Measurements from ENCODE around the gene DSCAML1.
A peak's percentile ranks its signal among the peaks of the same experiment; 100 is the strongest.

The DSCAML1 gene

DNA sequence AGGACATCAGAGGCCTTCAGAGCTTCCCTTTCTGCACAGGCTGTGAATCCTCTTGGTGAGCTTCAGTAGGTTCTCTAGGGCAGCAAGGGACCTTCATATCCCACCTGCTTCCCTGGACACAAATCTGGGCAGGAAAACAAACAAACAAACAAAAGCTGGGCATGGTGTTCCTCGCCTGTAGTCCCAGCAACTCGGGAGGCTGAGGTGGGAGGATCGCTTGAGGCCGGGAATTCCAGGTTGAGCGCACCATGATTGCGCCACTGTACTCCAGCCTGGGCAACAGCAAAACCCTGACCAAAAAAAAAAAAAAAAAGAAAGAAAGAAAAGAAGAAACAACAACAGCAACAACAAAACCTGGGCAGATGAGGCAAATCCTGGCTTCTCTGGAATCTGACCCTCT, 376.4 kb downstream of the DSCAML1 start:
- Histone ChIP-seq H3K27ac (no peak overlapping the region), H3K36me3 (no peaks in the 10 kb centered on the region), H3K9me3 (no peaks in the 10 kb centered on the region), H3K27me3 (peaks cover 0 to 7% of the 10 kb centered on the region in 2 donors), H3K4me1 (no peaks in the 10 kb centered on the region), H3K4me3 (no peak overlapping the region)
- no peak for DNase-seq
- intact Hi-C loops (cut with DNase I; ENCODE audit: low total_unique reads) = no loop called here
- TF ChIP-seq, protein P1, sequence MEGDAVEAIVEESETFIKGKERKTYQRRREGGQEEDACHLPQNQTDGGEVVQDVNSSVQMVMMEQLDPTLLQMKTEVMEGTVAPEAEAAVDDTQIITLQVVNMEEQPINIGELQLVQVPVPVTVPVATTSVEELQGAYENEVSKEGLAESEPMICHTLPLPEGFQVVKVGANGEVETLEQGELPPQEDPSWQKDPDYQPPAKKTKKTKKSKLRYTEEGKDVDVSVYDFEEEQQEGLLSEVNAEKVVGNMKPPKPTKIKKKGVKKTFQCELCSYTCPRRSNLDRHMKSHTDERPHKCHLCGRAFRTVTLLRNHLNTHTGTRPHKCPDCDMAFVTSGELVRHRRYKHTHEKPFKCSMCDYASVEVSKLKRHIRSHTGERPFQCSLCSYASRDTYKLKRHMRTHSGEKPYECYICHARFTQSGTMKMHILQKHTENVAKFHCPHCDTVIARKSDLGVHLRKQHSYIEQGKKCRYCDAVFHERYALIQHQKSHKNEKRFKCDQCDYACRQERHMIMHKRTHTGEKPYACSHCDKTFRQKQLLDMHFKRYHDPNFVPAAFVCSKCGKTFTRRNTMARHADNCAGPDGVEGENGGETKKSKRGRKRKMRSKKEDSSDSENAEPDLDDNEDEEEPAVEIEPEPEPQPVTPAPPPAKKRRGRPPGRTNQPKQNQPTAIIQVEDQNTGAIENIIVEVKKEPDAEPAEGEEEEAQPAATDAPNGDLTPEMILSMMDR (IDR thresholded peaks at IDR 0.05) = no peak

DNA sequence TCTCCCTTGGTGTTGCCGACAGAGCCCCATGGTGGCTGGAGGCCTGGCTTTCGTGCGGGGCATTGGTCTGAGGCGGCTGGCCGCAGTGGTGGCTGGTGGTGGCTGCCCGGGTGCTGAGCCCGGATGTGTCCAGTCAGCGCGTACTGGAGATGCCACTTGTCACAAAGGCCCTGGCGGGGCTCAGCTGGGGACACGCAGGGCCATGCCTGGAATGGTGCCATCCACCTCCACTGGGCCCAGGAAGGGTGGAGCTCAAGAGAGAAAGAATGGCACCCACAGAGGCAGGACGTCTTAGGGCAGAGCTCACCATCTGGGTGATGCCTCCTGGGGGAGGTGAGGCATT, 376.9 kb downstream of the DSCAML1 start:
- H3K9me3 ChIP-seq = no peaks in the 10 kb centered on the region
- no peaks in the 10 kb centered on the region for H3K4me1 ChIP-seq
- TF ChIP-seq, protein P1 (IDR thresholded peaks at IDR 0.05) = no peak
- no peak overlapping the region for H3K27ac ChIP-seq
- H3K4me3 ChIP-seq = no peak overlapping the region
- H3K36me3 ChIP-seq = no peaks in the 10 kb centered on the region
- peak in 1 of 2 donors; percentile 41 for DNase-seq
- intact Hi-C loops (cut with DNase I; ENCODE audit: low total_unique reads) = no loop called here
- peaks cover 0 to 6% of the 10 kb centered on the region in 2 donors for H3K27me3 ChIP-seq

DNA sequence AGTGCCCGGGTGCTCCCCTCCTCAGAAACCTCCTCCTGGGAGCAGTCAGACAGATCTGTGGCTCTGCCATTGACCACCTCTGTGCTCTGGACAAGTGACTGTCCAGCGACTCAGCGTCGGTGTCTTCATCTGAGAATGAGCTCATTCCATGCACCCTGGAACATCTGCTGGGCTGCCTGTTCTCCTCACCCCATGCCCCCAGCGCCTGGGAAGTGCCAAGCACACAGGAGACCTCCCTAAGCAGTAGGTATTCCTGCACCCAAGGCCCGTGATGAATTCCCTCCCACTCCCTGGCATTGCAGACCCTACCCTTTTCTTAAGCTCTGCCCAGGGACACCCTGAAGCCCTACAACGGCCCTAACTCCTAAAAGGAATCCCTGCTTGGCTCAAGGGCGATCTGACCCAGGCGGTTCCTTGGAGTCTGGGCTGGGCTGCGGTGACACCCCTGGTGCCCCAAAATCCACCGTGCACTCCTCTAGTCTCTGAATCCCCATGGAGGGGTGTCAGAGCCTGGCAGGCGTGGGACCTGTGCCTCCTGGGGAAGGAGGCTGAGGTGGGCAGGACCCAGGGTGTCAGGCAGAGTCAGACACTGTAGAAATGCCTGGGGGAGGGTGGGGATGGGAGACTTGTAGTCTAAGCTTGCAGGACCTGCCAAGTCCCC, 377.4 kb downstream of the DSCAML1 start:
- Histone ChIP-seq H3K9me3 (no peaks in the 10 kb centered on the region), H3K4me1 (no peaks in the 10 kb centered on the region), H3K36me3 (no peaks in the 10 kb centered on the region), H3K4me3 (no peak overlapping the region), H3K27ac (no peak overlapping the region), H3K27me3 (peaks cover 0 to 6% of the 10 kb centered on the region in 2 donors)
- intact Hi-C loops (cut with DNase I; ENCODE audit: low total_unique reads) = no loop called here
- TF ChIP-seq, protein P1 (IDR thresholded peaks at IDR 0.05) = no peak
- peak in 1 of 2 donors; percentile 31 for DNase-seq

DNA sequence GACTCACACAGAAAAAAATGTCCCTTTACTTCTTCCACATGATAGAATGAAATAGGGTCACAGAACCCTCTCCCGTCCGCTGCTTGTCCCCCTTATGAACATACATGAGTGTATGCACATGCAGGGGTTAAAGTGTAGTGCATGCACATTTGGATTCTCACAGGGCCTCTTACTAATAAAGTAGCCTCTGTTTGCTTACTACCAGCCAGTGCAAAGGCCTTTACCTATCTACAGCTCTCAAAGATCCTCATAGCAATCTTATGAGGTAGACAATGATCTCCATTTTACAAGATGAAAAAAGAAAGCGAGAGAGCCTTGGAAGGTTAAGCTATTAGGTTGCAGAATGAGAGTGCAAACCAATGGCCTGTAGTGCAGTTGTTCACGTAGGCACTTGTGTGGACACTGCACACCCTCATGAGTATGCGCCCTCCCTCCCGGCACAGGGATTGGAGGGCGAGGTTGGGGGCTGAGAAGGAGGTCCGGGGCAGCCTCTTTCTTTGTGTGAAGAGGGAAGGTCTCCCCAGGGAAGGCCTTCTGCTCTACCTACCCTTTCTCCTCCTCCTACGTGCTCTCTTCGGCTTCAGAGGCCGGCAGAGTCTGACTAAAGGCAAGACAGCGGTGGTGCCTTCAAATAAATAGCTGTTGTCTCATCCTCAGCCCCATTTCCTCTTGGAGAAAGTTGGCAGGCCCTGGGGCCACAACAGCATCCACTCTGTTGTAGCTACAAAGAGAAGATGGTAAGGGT, 378.1 kb downstream of the DSCAML1 start:
- TF ChIP-seq, protein P1 (IDR thresholded peaks at IDR 0.05) = no peak
- Histone ChIP-seq H3K9me3 (no peaks in the 10 kb centered on the region), H3K36me3 (no peaks in the 10 kb centered on the region), H3K4me3 (no peak overlapping the region), H3K27ac (no peak overlapping the region), H3K27me3 (peaks cover 0 to 6% of the 10 kb centered on the region in 2 donors), H3K4me1 (no peaks in the 10 kb centered on the region)
- peak in 1 of 2 donors; percentile 42 for DNase-seq
- intact Hi-C loops (cut with DNase I; ENCODE audit: low total_unique reads) = no loop called here

DNA sequence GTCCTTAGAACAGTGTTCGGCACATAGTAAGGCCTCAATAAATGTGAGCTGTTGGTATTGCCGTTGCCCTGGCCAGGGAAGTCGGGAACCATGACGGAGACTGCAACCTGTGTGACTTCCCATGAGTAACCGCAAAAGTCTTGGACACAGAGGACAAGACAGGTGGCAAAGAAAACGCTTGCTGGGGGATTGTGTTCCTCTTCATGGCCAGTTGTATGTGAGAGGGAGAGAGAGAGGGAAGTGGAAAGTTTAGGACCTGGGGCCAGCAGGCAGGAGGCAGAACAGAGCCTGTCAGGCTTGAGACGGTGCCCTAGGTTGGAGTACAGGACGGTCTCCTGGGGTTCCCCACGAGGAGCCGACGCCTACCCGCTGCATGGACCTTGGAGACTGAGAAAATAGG, 379.2 kb downstream of the DSCAML1 start:
- no peak for DNase-seq
- Histone ChIP-seq H3K4me1 (no peaks in the 10 kb centered on the region), H3K4me3 (no peak overlapping the region), H3K27me3 (peaks cover 0 to 2% of the 10 kb centered on the region in 2 donors), H3K9me3 (no peaks in the 10 kb centered on the region), H3K36me3 (peaks cover 0 to 7% (median 0%) of the 10 kb centered on the region in 3 donors), H3K27ac (no peak overlapping the region)
- intact Hi-C loops (cut with DNase I; ENCODE audit: low total_unique reads) = no loop called here
- TF ChIP-seq, protein P1 (IDR thresholded peaks at IDR 0.05) = no peak
